GM18508 (cell line): ENCODE results near the gene HRG.

Experiments used
- ATAC-seq: cut with Tn5 transposase; IDR thresholded peaks from one replicate; pipeline ENCODE4 v1.9.1; 2021; ENCODE audit warnings: moderate number of reproducible peaks; ENCODE audit not compliant: insufficient read depth, unreplicated experiment

The HRG gene

DNA sequence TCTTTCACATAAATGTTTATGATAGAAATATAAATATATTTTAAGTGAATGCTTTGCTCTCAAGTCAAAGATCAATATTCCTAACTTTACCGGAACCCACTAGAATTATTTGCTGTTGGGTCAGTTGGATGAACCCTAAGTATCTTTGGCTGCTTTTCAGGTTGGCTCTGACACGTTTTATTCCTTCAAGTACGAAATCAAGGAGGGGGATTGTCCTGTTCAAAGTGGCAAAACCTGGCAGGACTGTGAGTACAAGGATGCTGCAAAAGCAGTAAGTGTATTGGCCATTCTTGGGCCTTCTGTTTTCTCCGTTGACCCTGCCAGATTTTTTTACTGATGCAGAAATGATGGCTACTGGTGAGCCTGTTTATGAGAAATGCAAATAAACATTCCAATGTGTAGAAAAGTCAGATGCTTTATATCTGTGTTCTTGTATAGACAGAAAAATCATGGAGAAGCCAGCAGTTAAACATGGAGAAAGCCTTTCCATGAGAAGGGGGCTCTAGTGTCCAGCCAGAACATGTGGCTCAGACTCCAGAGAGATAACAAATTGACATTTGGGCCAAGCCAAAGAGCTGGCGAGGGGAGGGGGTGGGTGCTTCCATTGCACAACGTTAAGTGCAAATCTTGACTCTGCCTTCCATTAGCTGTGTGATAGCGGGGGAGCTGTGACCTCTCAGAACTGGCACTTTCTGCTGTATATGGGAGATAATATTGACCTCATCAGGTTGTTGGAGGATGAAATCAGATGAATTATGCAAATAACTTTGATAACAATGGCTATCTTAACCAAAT, 54.3 kb downstream of the HRG start:
- ATAC-seq = no peak

DNA sequence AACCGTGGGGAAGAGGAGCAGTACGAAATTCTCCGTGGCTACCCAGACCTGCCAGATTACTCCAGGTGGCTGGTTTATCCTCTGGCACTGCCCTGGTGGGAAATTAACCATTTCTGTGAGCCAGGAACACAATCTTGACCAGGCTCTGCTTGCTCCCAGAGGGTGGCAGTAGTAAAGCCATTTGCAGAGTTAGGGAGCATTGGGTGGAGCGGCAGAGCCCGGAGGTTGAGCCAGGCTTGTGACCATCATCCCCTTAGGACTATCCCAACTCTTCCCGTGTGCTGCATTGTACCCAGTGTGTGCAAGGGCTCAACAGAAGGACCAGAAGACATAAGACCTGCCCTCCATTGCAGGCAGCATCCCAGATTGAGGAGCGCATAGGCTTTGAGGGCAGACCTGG, 56.6 kb downstream of the HRG start:
- no peak for ATAC-seq

DNA sequence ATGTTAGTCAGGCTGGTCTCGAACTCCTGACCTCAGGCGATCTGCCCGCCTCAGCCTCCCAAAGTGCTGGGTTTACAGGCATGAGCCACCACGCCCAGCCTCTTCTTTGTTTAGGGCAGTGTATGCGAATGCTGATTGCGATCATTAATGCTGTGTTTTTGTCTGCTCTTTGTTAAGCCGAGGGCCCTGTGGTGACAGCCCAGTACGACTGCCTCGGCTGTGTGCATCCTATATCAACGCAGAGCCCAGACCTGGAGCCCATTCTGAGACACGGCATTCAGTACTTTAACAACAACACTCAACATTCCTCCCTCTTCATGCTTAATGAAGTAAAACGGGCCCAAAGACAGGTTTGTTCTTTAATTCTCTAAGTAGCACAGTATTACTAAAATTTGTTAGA, 59.1 kb downstream of the HRG start:
- no peak for ATAC-seq
